Natural killer cell treated with Interleukin-12 subunit alpha and Interleukin-12 subunit beta and Interleukin-15 and Interleukin-18, amount 100 ng/mL, for 72 hours (primary cell): Measurements from ENCODE around the gene JMJD8. TPM values are rescaled to one million over a fixed set of nuclear protein-coding genes. Genes with fewer than 3 reads are reported as not detected.

Experiments used
- ATAC-seq, 2 donors: fragments of 150-1000 bp; cut with Tn5 transposase in 1 of 2; sonication (Bioruptor Pico), chemical (Tn5 transposase) in 1 of 2; 2 replicates each; pipeline ENCODE4 v1.10.0; 2021
- DNase-seq: peaks from one replicate; pipeline ENCODE4 v3.0.0; 2022; ENCODE audit warnings: low spot score
- H3K27ac Mint-ChIP-seq, 2 donors: 1 replicate in 1 of 2; 2 replicates in 1 of 2; pipeline ENCODE4 v1.8.0; 2022; ENCODE audit warnings: mixed read lengths in 2 of 2, mild to moderate bottlenecking in 1 of 2, moderate library complexity in 1 of 2
- H3K27me3 Mint-ChIP-seq, 2 donors: 1 replicate in 1 of 2; 2 replicates in 1 of 2; pipeline ENCODE4 v1.8.0; 2022; ENCODE audit warnings: mixed read lengths in 2 of 2
- H3K36me3 Mint-ChIP-seq: one replicate; pipeline ENCODE4 v1.8.0; 2022; ENCODE audit warnings: mixed read lengths
- H3K4me1 Mint-ChIP-seq, 2 donors: 1 replicate in 1 of 2; 2 replicates in 1 of 2; pipeline ENCODE4 v1.8.0; 2022; ENCODE audit warnings: low read depth in 2 of 2, mixed read lengths in 2 of 2, mild to moderate bottlenecking in 1 of 2
- H3K4me3 Mint-ChIP-seq: one replicate; pipeline ENCODE4 v1.8.0; 2022; ENCODE audit warnings: mixed read lengths
- H3K9me3 Mint-ChIP-seq: 2 replicates; pipeline ENCODE4 v1.8.0; 2022; ENCODE audit warnings: mixed read lengths
- total RNA-seq, 2 donors: library from RNA; stranded (reverse); gene quantifications; one replicate each; pipeline ENCODE4 v1.2.3, GENCODE V29; 2022

JMJD8 gene
- total RNA-seq, 2 donors from 2014 or later, result 31.2 to 53.4 TPM

DNA sequence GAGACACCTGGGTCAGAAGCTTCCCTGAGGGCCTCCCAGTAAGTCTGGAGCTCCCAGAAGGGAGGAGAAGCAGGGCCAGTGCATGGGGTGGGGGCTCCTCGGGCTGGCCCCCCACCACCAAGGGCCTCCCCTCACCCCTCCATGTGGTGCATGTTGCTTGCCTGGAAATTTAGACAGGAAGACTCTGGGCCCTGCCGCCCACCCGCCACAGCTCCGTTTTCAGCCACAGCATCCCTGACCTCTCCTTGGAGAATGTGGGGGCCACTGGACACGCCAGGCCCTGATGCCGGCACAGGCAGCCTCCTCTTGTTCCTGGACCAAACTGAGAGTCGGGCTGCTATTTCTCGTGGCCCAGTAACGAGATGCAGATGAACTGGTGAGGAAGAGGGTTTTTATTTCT lies 45.3 kb downstream of the JMJD8 start:
- Mint-ChIP-seq H3K36me3 (no peaks in the 10 kb centered on the region), H3K27me3 (no peaks in the 10 kb centered on the region), H3K4me3 (no peak overlapping the region), H3K9me3 (no peaks in the 10 kb centered on the region), H3K27ac (no peak overlapping the region), H3K4me1 (peaks cover 6 to 7% of the 10 kb centered on the region in 2 donors)
- DNase-seq (no peak), ATAC-seq (no peak)

GRCh38 chr16:638034-638543 lies 46.0 kb downstream of the JMJD8 start:
- no peak overlapping the region for H3K4me3 Mint-ChIP-seq
- H3K4me1 Mint-ChIP-seq, result peaks cover 6 to 7% of the 10 kb centered on the region in 2 donors
- H3K27ac Mint-ChIP-seq, result no peak overlapping the region
- no peaks in the 10 kb centered on the region for H3K27me3 Mint-ChIP-seq
- H3K9me3 Mint-ChIP-seq, result no peaks in the 10 kb centered on the region
- no peak for ATAC-seq
- H3K36me3 Mint-ChIP-seq, result no peaks in the 10 kb centered on the region
- no peak for DNase-seq

DNA sequence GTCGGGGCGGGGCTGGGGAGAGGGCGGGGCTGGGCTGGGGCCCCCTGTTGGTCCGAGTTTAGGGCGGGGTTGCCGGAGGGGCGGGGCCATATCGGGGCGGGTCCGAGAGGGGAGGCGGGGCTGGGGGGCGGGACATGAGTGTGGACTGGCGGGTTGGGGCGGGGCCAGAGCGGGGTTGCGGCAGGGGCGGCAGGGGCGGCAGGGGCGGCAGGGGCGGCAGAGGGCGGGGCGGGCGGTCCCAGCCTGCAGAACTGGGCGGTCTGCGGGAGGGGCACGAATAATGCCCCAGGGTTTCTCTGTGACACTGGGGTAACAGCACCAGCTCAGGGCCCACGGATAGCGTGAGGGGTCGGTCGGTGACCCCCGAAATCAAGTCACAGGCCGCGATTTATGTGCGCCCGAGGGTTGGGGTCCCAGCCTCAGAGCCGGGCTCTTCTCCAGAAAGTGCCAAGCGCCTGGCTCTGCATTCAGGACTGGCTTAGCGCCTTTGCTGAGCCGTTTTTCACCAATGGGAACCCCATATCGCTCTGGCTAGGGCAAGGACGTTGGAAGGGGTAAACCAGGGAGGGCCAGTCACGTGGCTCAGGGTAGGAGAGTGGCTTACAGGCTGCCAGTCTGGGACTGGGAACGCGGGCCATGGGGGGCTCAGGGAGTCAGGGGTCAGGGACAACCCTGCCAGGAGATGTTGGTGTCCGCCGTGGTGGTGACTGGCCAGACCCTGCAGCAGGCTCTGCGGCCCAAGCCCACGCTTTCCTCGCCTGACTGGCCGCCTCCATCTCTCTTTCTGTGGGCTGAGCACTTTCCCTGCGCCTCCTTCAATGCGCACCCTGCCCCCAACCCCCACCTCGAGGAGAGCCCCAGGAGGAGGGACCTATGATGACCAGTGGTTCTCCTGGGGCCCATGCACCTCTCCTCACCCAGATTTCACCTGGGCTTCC lies 46.8 kb downstream of the JMJD8 start:
- no peaks in the 10 kb centered on the region for H3K36me3 Mint-ChIP-seq
- H3K4me3 Mint-ChIP-seq, result peak overlapping the region; percentile 85
- peaks cover 6 to 7% of the 10 kb centered on the region in 2 donors for H3K4me1 Mint-ChIP-seq
- ATAC-seq (peak; percentile 79 to 86), DNase-seq (peak; percentile 86)
- no peaks in the 10 kb centered on the region for H3K27me3 Mint-ChIP-seq
- no peaks in the 10 kb centered on the region for H3K9me3 Mint-ChIP-seq
- H3K27ac Mint-ChIP-seq, result peak overlapping the region; percentile 96 to 100

GRCh38 chr16:636206-637080 lies 47.7 kb downstream of the JMJD8 start, which contains the start of gene METTL26:
METTL26 (minus strand) TSS chr16:636305; CDS start chr16:636290, 15 bp downstream.
- ATAC-seq, result peak; percentile 91 to 93
- Mint-ChIP-seq H3K27ac (peak within 1 kb of the TSS; percentile 96 to 100), H3K4me3 (peak within 1 kb of the TSS; percentile 85), H3K9me3 (no peaks in the 10 kb centered on the region), H3K36me3 (no peaks in the 10 kb centered on the region), H3K4me1 (peaks cover 6 to 7% of the 10 kb centered on the region in 2 donors), H3K27me3 (no peaks in the 10 kb centered on the region)
- DNase-seq, result peak; percentile 93

DNA sequence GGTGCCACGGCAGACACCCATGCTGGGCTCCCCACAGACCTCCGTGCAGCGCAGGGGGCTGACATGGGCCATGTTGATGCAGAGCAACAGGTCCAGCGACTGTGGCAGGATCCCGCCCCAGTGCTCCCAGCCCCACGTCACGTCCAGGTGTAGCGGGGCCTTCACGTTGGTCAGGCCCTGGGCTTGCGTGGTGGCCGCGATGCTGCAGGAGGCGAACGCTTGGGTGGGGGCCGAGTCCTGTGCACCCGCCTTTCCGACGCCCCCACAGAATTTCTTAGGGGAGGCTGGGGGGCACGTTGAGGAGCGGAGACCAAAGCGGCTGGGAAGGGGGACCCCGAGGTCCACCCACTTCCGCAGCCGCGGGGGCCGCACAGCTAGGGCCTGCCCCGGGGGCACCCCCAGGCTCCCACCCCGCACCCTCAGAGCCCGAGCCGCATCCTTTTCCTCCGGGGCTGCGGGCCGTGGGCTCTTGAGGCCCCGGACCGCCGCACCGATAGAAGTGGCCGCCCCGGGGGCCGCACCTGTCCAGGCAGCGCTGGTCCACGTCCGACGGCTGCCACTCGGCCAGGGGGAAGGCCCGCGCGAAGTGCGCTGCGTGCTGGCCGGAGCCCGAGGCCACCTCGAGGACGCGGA lies 48.4 kb downstream of the JMJD8 start:
- no peaks in the 10 kb centered on the region for H3K36me3 Mint-ChIP-seq
- H3K27me3 Mint-ChIP-seq, result no peaks in the 10 kb centered on the region
- peak overlapping the region; percentile 85 for H3K4me3 Mint-ChIP-seq
- peaks cover 6 to 7% of the 10 kb centered on the region in 2 donors for H3K4me1 Mint-ChIP-seq
- DNase-seq (no peak), ATAC-seq (peak; percentile 5 to 8)
- peak overlapping the region; percentile 96 to 100 for H3K27ac Mint-ChIP-seq
- no peaks in the 10 kb centered on the region for H3K9me3 Mint-ChIP-seq

DNA sequence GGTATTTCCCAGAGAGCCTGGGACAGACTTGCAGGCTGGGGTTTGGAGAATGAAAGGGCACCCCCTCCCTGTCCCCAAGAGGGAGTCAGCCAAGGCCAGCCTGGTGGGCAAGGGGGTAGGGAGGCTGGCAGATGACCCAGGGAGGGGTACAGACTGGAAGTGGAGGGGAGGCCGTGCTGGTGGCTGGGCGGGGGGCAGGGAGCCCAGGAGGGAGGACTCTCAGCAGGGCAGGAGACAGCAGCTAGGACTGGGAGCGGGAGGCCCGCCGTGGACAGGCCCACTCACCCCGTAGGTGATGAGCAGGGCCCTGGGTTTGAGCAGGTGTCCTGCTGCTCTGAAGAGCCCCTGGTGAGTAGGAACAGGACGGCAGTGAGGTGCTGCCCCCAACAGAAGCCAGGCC lies 49.1 kb downstream of the JMJD8 start:
- peaks cover 6 to 7% of the 10 kb centered on the region in 2 donors for H3K4me1 Mint-ChIP-seq
- DNase-seq, result no peak
- no peaks in the 10 kb centered on the region for H3K36me3 Mint-ChIP-seq
- no peak overlapping the region for H3K27ac Mint-ChIP-seq
- no peaks in the 10 kb centered on the region for H3K9me3 Mint-ChIP-seq
- no peaks in the 10 kb centered on the region for H3K27me3 Mint-ChIP-seq
- ATAC-seq, result no peak
- peak overlapping the region; percentile 55 for H3K4me3 Mint-ChIP-seq

DNA sequence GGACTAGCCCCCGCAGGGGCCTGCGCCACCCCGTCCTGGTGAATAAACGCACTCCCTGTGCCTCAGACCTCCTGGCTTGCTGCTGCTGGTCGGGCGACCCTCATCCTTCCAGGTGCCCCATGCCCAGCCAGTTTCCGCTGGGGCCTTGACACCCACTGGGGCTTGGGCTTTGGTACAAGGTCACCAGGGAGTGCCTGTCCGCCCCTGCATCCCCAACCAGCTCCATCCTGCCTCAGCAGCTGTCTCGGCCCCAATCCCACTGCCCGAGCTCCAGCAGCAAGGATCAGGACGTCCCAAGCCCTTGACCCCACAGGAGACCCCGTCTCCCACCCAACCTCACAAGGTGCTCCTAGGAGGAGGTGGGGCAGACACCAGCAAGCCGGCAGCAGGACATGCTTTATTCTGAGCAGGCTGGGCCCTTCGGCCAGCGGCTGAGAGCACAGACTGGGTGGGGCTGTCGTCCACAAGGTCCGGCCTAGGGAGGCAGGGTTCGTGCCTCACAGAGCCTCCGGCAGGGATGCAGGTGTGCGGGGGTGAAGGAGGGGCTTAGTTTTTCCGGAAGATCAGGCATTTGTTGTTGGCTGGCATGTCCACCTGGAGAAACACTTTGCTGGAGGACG lies 50.0 kb downstream of the JMJD8 start:
- Mint-ChIP-seq H3K27me3 (no peaks in the 10 kb centered on the region), H3K27ac (no peak overlapping the region), H3K36me3 (no peaks in the 10 kb centered on the region), H3K9me3 (no peaks in the 10 kb centered on the region), H3K4me3 (peak overlapping the region; percentile 12), H3K4me1 (peaks cover 6 to 7% of the 10 kb centered on the region in 2 donors)
- DNase-seq, result no peak
- ATAC-seq, result no peak

DNA sequence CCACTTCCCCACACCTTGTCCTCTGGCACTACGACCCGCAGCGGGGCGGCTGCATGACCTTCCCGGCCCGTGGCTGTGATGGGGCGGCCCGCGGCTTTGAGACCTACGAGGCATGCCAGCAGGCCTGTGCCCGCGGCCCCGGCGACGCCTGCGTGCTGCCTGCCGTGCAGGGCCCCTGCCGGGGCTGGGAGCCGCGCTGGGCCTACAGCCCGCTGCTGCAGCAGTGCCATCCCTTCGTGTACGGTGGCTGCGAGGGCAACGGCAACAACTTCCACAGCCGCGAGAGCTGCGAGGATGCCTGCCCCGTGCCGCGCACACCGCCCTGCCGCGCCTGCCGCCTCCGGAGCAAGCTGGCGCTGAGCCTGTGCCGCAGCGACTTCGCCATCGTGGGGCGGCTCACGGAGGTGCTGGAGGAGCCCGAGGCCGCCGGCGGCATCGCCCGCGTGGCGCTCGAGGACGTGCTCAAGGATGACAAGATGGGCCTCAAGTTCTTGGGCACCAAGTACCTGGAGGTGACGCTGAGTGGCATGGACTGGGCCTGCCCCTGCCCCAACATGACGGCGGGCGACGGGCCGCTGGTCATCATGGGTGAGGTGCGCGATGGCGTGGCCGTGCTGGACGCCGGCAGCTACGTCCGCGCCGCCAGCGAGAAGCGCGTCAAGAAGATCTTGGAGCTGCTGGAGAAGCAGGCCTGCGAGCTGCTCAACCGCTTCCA lies 50.6 kb downstream of the JMJD8 start:
- H3K4me3 Mint-ChIP-seq, result no peak overlapping the region
- H3K36me3 Mint-ChIP-seq, result no peaks in the 10 kb centered on the region
- H3K9me3 Mint-ChIP-seq, result no peaks in the 10 kb centered on the region
- ATAC-seq, result no peak
- no peaks in the 10 kb centered on the region for H3K27me3 Mint-ChIP-seq
- DNase-seq, result no peak
- H3K4me1 Mint-ChIP-seq, result peaks cover 6 to 7% of the 10 kb centered on the region in 2 donors
- no peak overlapping the region for H3K27ac Mint-ChIP-seq

GRCh38 chr16:632486-633335 lies 51.4 kb downstream of the JMJD8 start:
- ATAC-seq (no peak), DNase-seq (no peak)
- Mint-ChIP-seq H3K27ac (no peak overlapping the region), H3K4me1 (peaks cover 6 to 7% of the 10 kb centered on the region in 2 donors), H3K9me3 (no peaks in the 10 kb centered on the region), H3K27me3 (no peaks in the 10 kb centered on the region), H3K36me3 (no peaks in the 10 kb centered on the region), H3K4me3 (no peak overlapping the region)

DNA sequence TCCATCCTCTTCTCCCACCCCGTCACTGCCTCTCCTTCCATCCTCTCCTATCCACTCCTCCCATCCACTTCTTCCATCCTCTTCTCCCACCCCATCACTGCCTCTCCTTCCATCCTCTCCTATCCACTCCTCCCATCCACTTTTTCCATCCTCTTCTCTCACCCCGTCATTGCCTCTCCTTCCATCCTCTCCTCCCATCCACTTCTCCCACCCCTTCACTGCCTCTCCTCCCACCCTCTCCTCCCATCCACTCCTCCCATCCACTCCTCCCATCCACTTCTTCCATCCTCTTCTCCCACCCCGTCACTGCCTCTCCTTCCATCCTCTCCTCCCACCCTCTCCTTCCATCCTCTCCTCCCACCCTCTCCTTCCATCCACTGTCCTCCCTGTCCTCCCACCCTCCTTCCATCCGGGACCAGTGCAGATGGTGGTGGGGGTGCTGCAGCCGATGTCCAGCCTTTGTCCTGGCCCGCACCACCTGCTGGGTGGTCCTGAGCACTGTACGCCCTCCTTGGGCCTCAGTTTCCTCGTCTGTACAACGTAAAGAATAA lies 52.3 kb downstream of the JMJD8 start:
- DNase-seq, result no peak
- no peaks in the 10 kb centered on the region for H3K27me3 Mint-ChIP-seq

More for the DNA sequence above, 52.3 kb downstream of the JMJD8 start:
- Mint-ChIP-seq H3K36me3 (no peaks in the 10 kb centered on the region), H3K27ac (no peak overlapping the region), H3K9me3 (no peaks in the 10 kb centered on the region), H3K4me1 (peaks cover 6 to 7% of the 10 kb centered on the region in 2 donors), H3K4me3 (no peak overlapping the region)
- no peak for ATAC-seq
